HG02840 (cell line): ENCODE measurements around the gene AGAP1.

Source experiments
- ATAC-seq: cut with Tn5 transposase; IDR thresholded peaks from one replicate; pipeline ENCODE4 v1.9.1; 2021; ENCODE audit warnings: mild to moderate bottlenecking, moderate library complexity, moderate number of reproducible peaks; ENCODE audit not compliant: unreplicated experiment, low FRiP score

Gene AGAP1

DNA sequence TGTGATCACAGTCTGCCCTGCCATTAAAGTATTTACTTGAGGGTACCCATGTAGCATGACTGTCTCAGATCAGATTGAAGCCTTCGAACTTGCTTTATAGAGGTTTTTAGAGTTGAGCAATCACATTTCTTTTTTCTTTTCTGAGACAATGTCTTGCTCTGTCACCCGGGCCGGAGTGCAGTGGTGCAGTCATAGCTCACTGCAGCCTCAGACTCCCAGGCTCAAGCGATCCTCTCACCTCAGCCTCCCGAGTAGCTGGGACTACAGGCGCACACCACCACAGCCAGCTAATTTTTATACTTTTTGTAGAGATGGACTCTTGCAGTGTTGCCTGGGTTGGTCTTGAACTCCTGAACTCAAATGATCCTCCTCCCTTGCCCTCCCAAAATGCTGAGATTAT lies 153.4 kb downstream of the AGAP1 start:
- no peak for ATAC-seq

DNA sequence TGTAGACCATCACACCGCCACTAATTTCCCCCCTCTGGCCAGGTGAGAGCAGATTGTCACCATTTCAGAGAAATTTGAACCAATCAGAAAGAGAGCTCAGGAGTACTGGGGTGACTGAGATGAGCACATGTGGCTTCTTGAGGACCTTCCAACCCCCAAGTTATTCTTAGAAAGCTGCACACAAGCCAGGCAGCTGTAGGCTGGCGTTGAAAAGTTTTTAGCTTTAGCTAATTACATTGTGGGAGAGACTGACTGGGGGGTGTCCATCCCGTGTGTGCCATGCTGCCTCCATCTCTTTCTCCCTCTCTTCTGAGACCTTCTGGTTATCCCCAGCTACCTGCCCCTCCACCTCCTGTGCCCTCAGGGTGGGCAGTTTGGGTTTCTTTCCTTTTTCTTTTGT lies 154.0 kb downstream of the AGAP1 start:
- no peak for ATAC-seq

DNA sequence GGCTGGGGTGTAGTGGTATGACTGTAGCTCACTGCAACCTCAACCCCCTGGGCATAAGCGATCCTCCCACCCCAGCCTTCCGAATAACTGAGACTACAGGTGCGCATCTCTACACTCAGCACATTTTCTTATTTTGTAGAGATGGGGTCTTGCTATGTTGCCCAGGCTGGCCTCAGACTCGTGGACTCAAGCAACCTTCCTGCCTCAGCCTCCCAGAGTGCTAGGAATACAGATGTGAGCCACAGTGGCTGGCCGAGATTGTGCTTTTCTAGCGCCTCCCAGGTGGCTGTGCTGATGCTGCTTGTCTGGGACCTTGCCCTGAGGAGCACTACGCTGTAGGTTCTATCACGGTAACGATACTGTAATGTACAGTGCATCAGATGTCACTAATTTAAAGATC lies 155.6 kb downstream of the AGAP1 start:
- ATAC-seq = no peak

DNA sequence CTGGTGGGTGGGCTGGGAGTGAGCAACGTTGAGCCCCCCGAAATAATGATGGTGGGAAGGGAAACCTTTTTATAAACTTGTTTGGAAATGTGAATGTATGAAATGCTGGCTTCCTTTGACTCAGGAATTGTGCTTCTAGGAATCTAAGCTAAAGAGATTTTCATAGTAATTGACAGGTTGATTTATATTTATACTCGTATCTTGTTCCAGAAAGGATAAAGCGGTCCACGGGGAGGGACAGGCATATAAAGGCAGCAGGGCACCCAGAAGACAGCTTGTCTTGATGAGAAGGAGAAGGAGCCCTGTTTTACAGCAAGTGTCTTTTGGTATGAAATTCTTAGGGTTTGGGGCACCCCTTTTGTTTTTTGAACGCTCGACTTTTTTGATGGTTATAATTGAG lies 157.8 kb downstream of the AGAP1 start:
- ATAC-seq = no peak

DNA sequence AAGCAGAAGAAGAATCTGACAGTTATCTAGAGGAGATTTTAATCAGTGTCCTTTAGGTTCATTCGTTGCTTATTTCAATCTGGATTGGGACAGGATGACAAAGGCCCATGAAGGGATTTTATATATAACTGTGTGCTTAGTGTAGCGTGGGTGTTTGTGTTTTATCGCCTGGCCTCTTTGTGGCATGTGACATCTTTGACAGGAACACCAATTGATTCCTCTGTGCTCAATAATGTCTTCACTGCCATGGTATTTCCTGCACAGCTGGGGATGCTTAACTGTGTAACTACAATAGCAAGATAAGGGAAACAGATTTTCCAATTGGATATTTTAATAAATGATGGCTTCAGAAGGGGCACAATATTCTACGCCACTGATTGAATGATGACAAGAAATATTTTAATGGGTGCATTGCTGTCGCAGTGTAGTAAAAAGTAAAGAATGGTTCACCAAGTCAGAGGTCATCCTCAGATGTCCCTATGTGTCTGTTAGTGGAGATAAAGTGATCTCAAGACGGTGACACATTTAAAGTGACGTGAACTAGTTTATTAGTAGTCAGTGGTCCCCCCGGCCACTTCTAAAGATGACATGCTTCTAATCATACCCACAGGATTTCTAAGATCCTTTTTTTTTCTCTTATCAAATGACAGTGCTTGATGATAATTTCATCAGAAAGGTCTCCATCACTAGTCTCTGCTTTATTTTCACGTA lies 160.4 kb downstream of the AGAP1 start:
- no peak for ATAC-seq

DNA sequence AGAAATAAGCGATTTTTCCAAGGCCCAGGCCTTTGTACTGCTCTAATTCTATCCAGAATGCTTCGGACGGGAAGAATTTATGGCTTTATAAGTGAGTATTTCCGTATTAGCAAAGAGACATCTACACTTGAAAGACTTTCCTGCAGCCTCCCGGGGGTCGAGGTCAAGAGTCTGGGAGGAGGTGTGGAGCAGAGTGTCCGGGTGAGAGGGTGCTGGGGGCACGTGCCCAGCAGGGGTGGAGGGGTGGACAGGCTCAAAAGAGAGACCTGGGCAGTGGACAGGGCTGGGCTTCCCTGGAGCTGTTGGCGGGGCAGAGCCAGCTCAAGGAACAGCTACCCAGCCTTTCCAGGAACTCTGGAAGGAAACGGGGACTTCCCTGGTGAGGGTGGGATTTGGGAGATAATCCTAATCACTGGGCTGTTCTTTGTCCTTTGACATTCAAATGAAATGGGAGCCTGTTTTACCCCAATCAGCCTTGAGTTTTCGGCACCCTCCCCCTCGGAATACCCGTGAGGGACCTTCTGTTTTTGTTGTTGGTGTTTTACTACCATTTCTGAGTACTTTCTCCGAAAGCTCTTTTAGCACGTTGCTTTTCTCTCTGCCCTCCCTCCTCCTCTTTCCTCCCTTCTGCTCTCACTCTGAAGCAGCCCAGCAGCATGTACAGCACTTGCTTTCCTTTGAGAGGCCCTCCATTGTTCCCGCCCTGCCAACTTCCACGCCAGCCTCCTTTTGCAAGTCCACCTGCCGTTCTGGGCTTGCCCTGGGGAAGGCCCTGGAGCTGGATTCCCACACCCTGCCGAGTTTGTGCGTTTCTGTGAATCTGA lies 164.7 kb downstream of the AGAP1 start:
- no peak for ATAC-seq

DNA sequence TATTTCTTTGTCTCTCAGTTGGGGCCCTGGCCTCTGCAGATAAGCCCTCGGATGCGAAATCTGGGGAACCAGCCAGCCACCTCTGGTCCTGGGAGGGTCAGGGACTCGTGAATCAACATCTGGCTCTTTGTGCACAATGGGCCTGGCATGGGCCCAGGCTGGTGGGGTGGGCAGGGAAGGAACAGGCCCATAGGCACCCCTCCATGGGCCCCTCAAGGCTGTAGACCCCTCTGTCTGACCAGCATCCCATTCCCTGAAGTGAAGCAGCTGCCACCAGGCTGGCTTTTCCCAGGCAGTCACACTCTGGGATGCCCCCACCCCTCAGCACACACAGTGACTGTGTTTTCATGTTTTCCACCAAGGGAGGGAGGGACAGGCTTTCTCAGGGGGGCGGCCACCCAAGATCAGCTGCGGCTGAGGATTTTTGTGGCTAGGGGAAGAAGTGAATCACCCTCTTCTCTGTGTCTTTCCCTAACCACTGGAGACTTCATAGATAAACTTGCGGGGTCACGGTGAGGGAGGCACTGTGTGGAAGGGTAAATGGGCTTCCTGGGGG lies 166.0 kb downstream of the AGAP1 start:
- ATAC-seq = no peak

DNA sequence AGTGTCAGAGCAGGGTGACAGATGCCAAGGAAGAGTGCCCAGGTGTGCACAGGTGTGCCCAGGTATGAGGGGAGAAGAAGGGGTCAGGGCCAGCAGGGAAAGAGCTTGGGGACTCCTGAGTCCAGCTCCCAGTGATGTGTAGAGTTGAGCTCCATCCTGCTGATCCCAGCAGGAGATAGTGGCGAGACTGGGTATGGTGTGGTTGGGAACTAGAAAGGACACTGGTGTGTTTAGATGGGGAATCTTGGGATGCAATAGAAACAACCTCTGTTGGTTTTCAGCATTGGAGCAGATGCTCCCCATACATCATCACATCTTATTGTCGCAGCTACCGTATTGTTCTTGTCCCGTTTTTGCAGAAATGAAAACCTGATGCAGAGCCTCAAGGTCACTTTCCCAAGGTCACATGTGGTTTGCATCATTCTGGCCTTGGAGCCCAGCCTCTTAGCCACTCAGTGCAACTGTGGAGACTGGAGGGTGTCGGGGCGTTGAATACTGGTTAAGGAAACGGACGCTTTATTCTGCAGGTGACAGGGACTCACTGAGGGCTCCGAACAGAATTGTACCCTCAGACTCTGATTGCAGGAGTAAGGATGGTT lies 166.7 kb downstream of the AGAP1 start:
- ATAC-seq = no peak

DNA sequence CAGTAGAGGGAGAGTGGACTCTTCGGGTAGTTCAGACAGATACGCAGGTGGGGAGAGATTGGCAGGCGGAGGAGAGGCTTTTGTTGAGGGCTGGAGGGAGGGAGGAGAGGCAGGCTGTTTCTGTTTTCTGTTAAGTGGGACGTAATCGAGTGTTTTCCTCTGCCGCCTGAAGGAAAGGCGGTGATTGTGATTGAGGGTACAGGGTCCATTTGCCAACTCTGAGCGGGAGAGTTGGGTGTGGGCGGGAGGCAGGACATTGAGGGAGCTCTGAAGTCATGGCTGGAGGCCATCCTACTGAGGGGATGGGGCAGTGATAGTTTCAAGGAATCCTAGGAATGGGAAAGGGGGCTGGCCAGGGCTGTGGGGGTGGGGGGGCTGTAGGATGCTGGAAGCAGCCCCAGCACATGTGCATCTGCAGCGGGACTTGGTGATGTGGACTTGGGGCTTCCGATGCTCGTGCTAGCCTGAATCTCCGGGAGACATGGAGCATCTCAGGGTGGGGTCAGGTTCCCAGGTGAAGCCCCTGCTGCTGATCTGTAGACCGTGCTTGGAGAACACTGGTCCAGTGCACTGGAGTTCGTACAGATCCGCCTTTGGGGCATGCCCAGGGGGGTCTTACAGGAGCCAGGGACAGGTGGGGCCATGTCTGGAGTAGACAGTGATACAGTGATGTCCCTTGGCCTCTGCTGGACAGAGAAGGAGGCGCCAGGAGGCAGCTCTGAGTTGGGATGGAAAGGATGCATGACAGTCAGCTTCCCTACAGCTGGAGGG lies 167.5 kb downstream of the AGAP1 start:
- ATAC-seq = no peak

DNA sequence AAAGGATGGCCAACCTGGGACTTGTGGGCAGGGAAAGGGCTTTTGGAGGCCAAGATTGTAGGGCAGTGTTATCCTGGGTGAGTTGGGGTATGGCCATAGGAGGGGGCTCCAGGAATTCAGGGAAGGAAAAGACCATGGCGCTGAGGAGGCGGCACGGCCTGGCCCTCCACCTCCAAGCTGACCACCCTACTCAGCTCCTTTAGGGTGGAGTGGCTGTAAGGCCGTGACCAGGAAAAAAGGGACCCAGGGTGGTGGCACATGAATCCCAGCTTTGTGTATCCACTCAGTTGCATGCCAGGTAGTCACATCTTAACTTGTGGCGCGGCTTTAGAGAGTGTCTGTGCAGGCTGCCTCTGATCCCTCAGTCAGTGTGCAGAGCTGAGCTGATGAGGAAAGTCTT lies 168.1 kb downstream of the AGAP1 start:
- no peak for ATAC-seq

DNA sequence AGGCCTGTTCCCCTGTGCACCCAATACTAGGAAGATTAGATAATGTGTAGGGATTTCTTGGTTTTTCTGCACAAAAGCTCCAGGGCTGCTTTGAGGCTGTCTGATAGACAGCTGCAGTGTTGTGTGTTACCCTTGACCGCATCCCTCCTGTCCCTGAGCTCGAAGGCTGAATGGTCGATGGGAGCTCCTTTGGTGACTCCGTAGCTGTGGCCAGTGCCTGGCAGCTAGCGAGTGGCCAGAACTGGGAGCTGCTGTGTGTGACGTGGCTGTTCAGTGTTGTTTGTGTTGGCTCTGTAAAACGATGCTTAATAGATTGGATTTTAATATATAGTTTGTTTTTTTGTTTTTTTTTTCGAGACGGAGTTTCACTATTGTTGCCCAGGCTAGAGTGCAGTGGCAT lies 170.0 kb downstream of the AGAP1 start:
- no peak for ATAC-seq

DNA sequence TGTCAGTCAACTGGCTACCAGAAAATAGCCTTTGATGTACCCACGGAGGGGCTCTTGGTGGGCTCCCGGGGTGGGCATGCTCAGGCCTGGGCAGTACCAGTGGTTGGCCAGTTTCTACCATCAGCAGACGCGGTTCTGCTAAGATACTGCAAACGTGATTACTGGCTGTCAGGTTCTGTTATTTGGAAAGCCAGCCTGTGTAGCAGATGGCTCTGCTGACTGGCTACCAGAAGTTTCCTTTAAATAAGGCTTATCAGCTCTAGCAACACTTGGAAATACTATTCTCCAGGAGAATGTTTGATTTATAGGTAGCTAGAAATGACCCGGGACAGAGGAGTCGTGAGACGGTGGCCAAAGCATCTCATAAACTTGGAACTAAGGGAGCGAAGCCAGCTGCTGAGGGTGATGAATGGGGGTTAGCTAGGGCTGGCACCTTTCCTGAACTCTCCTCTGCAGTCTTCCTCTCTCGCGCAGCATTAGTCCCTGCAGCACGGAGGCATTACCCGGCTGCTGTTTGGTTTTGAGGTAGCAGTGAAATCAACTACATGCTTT lies 171.9 kb downstream of the AGAP1 start:
- ATAC-seq = no peak

DNA sequence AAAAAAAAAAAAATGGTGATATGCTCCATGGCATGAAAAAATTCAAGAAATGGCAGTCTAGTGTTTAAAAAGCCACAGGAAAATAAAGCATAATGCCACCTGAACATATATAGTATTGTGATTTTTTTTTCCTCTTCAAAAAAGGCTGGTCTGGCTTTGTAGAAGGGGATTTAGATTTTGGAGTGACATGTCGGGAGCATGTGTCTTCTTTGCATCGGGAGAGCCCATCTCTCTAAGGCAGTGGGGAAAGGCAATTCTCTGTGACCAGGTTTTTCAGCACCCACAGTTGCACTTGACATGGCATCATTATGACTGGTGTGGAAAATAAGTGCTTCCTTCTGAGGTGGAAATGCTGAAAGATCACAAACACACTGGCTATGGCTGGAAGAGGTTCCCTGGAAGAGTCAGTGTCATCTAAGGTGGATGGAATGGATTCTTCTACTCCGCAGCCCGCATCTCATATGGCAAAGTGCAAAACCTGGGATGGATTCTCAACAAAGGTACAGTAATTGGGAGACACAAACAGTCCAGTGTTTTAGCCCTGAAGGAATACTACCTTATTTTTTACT lies 172.5 kb downstream of the AGAP1 start:
- no peak for ATAC-seq

DNA sequence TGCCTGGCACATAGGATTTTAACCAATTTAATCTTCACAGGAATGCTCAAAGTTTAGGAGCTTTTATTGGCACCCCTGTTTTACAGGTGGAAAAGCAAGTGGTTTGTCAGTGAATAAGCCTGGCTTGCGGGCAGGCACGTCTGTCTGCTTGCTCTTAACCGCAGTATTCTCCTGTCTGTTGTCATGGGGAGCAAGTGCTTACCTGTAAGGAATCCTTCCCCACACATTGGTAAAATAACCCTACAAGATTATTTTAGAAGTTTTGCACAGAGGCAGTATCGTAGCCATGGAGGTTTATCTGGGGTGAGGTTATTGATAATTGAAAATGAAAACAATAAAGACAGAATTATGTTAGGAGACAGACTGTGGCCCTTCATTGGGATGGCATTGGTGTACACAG lies 174.9 kb downstream of the AGAP1 start:
- no peak for ATAC-seq

DNA sequence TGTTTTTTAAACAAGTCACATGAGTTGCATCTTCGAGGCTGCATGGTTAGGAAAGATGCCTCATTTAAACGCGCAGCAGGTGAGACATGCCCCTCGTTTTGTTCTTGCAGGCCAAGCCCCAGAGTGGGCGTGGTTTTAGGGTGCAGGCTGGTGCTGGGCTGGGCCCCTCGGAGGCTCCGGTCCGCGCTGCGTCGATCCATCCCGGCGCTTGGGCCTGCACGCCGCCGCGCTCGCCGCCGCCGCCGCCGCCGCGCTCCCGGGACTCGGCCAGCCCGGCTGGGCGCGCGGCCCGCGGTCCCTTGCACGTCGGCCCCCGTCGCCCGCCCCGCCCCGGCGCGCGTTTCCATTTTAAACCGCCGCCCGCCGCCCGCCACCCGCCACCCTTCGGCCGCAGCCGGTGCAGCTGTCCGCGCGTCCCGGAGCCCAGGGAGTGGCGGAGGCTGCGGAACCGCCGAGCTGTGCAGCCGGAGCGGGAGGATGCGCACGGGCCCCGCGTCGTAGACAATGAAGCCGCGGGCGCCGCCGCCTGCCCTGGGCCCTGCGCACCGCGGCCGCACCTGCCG lies 175.5 kb downstream of the AGAP1 start:
- ATAC-seq = no peak

DNA sequence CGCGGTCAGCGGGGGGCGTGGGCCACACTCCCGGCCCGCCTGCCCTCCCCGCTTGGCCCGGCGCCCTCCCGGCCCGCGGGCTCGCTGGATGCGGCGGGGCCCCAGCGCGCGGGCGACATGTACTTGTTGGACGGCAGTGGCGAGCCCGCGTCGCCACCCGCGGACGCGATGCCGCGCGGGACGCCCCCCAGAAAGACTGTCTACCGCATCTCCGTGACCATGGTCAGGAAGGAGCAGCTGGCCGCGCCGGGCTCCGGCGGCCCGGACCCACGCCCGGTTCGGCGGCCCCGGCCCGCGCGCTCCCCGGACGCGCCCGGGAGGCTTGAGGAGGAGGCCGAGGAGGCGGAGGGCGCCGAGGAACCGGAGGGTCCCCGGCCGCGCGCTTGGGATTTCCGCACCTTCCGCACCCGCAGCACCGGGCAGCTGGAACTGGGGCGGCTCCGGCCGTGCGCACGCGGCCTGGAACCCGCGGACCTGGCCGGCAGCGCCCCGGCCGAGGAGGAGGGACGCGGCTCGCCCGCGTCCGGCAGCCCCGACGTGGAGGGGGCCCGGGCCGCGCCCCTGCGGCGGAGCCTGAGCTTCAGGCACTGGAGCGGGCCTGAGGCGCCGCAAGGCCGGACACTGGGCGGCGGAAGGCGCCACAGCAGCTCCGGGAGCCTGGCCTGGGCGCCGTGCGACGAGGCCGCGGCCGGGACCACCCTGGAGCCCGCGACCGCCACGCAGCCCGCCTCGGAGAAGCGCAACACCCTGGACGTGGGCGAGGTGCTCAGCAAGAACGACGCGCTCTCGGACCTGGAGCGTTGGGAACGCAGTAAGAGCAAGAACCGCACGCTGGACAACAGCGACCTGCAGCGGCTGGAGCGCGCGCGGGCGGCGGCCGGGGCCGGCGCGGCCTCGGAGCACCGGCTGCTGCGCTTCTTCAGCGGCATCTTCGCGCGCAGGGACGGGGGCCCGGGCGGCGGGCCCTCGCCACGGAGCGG lies 176.4 kb downstream of the AGAP1 start:
- ATAC-seq = no peak

DNA sequence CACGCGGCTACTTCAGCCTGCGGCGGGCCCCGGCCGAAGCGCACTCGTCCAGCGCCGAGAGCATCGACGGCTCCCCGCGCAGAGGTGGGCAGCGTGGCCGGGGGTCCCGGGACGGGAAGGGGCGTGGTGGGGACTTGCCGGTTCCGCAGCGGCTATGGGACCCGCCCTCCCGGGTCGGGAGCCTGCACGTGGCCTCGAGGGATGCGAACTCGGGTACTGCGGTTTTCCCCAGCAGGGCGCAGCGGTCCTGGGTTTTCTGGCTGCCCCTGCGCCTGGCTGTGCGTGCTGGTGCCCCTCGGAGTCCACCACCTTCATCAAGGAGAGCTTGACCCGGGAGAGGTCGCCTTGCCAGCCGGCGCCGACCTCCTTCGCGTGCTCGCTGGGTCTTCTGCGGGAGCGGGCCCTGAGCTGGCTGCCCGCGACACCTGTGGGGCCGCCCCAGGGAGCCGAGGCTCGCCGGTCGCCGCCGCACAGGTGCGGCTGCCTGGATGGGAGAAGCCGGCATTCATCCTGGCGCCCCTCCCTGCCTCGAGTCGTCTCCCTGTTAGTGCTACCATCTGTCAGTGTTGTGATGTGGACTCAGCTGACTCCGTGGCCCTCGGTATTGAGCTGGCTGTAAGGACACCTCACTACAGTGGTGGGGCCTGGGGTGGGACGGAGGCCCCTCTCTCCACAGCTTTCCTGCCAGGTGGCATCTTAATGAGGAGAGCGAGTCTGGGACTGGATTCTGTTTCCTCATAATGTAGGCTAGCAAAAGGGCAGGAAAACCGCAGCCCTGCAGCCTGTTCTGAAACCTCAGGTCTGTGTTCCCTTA lies 177.3 kb downstream of the AGAP1 start:
- no peak for ATAC-seq

DNA sequence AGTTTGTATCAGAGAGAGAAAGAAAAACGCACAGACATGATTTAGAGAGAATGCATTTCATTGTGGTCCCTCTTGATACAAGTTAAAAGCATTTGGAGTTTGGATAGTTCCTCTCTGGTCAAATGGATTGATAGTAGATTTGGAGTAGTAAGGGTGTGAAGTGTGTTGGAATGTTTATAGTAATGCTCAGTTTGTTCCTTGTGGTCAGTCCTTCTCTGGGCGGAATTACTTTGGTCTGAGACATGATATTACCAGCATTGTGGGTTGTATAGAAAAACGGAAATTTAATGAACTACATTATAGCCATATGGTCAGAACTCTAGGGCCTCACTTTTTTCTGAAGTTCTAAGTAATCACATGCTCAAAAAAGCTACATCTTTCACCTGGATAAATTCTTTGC lies 178.9 kb downstream of the AGAP1 start:
- ATAC-seq = no peak
